ENCODE results near the gene RAB6B. TPM values are rescaled to one million over a fixed set of nuclear protein-coding genes. Genes with fewer than 3 reads are reported as not detected.

RAB6B gene
- polyA plus RNA-seq, 3 donors: 16.4 to 18.9 (median 18.3) TPM

GRCh38 chr3:133872161-133872560, 23.5 kb downstream of the RAB6B start:
- DNase-seq (ENCODE audit: extremely low read depth in 1 of 11, low read depth in 9 of 11, low spot score in 4 of 11): no peak

- DNase-seq (ENCODE audit: extremely low read depth in 1 of 11, low read depth in 9 of 11, low spot score in 4 of 11): no peak
Measured at GRCh38 chr3:133871368-133872090, 24.2 kb downstream of the RAB6B start.

GRCh38 chr3:133870822-133871221, 24.9 kb downstream of the RAB6B start:
- no peak for DNase-seq (ENCODE audit: extremely low read depth in 1 of 11, low read depth in 9 of 11, low spot score in 4 of 11)

GRCh38 chr3:133869586-133869985, 26.1 kb downstream of the RAB6B start:
- no peak for DNase-seq (ENCODE audit: extremely low read depth in 1 of 11, low read depth in 9 of 11, low spot score in 4 of 11)

- no peak for DNase-seq (ENCODE audit: extremely low read depth in 1 of 11, low read depth in 9 of 11, low spot score in 4 of 11)
Measured at GRCh38 chr3:133868758-133869475, 26.8 kb downstream of the RAB6B start.

- DNase-seq (ENCODE audit: extremely low read depth in 1 of 11, low read depth in 9 of 11, low spot score in 4 of 11): peak in 1 of 11 donors; percentile 6
Measured at GRCh38 chr3:133868186-133868585, 27.5 kb downstream of the RAB6B start.

- DNase-seq (ENCODE audit: extremely low read depth in 1 of 11, low read depth in 9 of 11, low spot score in 4 of 11): no peak
Measured at GRCh38 chr3:133866141-133866540, 29.5 kb downstream of the RAB6B start.

DNA sequence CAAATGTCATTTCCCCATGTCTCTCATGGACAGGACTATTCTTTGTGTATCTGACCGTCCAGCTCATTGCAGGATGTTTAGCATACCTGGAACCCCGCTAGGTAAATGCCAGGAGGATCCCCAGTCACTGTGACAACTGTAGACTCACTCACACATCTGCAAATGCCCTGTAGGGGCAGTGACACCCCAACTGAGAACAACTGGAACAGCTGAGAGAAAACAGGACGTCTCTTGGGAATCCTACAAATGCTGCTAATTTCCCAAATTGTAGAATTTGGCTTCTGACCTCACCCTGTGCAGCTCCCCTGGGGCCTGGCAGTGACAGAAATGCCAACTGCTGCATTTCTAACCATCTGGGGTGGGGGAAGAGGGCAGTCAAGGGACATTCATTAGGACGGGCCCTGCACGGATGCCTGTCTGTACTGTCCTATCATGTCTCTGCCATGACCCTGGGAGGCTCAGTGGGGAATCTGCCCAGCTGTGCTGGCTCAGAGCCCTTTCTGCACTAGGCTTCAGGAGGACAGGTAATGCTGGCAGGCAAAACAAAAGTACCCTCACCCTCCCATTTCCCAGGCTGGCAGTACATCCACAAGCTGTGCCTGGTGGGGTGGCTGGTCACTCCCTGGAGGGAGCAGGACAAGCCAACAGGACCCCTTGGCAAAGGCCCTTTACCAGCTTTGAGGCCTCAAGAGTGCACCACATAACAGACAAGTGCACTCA, 30.4 kb downstream of the RAB6B start:
- no peak for DNase-seq (ENCODE audit: extremely low read depth in 1 of 11, low read depth in 9 of 11, low spot score in 4 of 11)

DNA sequence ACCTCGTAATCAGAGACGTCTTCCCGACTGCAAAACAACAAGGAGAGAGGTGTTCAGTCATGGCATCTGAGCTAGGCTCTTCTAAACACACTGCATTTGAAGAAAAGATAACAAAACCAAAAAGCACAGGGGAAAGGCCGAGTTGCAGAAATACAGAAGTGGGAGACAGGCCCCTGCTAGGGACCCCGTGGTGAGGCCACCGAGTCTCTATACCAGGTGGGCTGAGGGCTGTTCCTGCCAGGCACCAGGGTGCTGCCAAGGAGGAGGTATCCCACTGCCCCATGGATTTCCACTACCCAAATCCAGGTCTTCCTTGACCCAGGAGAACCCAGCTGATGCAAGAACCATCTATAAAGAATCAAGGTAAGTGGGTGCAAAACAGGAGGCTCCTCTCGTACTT, 31.1 kb downstream of the RAB6B start:
- no peak for DNase-seq (ENCODE audit: extremely low read depth in 1 of 11, low read depth in 9 of 11, low spot score in 4 of 11)

- no peak for DNase-seq (ENCODE audit: extremely low read depth in 1 of 11, low read depth in 9 of 11, low spot score in 4 of 11)
Measured at GRCh38 chr3:133863911-133864310, 31.8 kb downstream of the RAB6B start.

DNA sequence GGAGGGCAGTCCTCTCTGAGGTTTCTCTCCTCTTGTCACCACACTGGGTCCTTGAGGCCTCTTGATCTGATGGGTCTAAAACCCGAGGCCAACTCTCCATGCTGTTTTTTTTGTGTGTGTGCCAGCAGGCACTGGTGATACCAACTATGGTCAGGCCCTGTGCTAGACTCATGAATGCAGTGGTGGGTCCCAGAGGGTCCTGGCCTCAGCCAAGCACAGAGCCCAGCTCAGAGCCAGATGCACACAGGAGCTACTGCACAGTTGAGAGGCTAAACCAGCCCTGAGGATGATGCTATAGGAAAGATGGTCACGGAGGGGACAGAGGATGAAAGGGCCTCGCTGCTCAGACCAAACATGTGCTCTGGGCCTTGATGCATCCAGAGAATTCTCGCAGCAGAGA, 33.5 kb downstream of the RAB6B start:
- DNase-seq (ENCODE audit: extremely low read depth in 1 of 11, low read depth in 9 of 11, low spot score in 4 of 11): no peak

DNA sequence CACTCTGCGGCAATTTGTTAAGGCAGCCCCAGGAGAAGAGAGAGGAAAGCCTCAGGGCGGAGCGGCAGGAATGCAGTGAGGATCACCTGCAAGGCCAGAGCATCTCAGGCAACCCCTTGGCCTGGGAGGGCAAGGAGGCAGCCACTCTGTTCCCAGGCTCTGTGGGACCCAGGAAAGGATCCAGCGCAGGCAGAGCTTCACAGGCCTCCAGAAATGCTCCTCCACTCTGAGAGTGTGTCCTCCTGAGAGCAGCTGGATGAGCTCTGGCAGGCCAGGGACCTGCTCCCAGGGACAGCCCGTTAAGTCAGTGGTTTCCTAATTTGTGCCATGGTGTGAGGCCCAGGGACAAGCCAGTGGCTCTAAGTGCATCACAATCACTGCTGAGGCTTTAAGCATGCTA, 35.2 kb downstream of the RAB6B start:
- DNase-seq (ENCODE audit: extremely low read depth in 1 of 11, low read depth in 9 of 11, low spot score in 4 of 11): no peak

GRCh38 chr3:133859381-133860234, 36.1 kb downstream of the RAB6B start:
- no peak for DNase-seq (ENCODE audit: extremely low read depth in 1 of 11, low read depth in 9 of 11, low spot score in 4 of 11)

DNA sequence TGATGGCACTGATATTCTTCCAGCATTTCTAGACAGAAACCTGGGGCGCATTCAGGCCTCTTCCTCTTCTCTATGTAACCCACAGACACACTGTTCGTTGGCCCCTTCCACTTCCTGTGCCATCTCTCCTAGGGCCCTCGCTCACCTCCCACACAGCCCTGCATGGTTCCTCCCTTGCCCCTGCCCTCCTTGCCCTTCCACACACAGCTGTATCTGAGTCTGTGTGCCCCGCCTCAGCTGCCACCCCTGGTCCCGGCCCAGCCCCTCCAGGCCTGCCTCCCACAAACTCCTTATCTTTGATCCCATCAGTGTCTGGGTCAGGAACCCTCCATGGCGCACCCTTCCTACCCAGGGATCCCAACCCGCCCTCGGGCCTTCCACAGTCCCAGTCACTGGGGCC, 37.9 kb downstream of the RAB6B start:
- no peak for DNase-seq (ENCODE audit: extremely low read depth in 1 of 11, low read depth in 9 of 11, low spot score in 4 of 11)

GRCh38 chr3:133856316-133856715, 39.4 kb downstream of the RAB6B start:
- no peak for DNase-seq (ENCODE audit: extremely low read depth in 1 of 11, low read depth in 9 of 11, low spot score in 4 of 11)

DNA sequence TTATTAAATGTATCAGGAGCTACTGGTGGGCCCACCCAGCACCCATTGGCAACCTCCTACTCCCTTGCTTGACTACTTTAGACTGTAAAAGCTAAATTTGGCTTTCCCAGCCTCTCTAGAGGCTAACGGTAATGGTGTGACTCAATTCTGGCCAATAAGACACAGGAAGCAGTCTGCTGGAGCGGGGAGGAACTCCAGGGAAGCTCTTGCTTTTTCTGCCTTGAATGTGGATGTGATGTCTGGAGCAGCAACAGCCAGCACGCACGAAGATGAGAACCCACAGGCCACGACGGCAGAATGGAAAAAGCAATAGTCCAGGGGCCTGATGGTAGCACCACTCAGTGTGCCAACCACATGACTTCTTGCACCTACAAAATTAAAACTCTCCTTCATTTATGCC, 39.9 kb downstream of the RAB6B start:
- DNase-seq (ENCODE audit: extremely low read depth in 1 of 11, low read depth in 9 of 11, low spot score in 4 of 11): no peak

- DNase-seq (ENCODE audit: extremely low read depth in 1 of 11, low read depth in 9 of 11, low spot score in 4 of 11): no peak
Measured at GRCh38 chr3:133855002-133855370, 40.7 kb downstream of the RAB6B start.

DNA sequence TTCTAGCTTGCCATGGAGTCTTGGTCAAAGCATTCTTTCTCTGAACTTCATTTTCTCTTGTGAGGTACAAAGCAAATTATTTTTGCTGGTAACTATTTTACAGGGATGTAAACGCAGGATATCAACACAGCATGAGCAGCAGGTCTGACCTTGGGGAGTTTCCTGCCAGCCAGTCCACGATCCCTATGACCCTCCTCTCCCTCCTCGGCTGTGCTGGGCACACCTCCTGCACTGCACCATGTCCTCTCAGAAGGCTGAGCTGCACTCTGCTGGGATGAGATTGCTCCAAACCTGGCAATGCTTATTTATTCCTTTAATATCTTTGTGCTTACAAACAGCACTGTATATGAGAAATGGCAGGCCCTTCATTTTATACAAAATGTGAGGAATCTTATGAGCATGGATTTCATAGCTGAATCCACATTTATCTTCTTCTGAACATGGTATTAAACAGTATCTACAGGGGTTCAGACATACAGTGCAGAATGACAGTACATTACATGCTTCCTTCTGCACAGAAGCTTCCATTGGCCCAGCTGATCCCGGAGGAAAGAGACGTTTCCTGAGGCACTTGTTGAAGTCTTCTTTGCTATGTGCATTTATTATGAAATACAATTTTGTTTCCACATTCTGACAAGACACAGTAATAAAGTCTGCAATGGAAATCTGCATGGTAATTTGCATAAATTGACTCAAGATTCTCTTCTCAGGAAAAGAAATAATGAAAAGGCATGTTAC, 41.2 kb downstream of the RAB6B start:
- no peak for DNase-seq (ENCODE audit: extremely low read depth in 1 of 11, low read depth in 9 of 11, low spot score in 4 of 11)

- DNase-seq (ENCODE audit: extremely low read depth in 1 of 11, low read depth in 9 of 11, low spot score in 4 of 11): no peak
Measured at GRCh38 chr3:133853925-133854227, 41.8 kb downstream of the RAB6B start.

All from renal cortex interstitium (tissue), 11 donors.